IMR-90 (cell line): ENCODE measurements around the gene RHOH. TPM values are rescaled to one million over a fixed set of nuclear protein-coding genes. Genes with fewer than 3 reads are reported as not detected.

Experiments
- ATAC-seq: fragments of 200-7000 bp; cut with Tn5 transposase; 2 replicates; pipeline ENCODE4 v1.9.1; 2020; ENCODE audit warnings: low read depth, mild to moderate bottlenecking, moderate library complexity
- BruUV-seq: library from RNA; stranded (reverse); fragments of 400-500 nt; replicated peaks from 2 replicates; lab custom pipeline; 2021; lab: Mats Ljungman, UMichigan
- CTCF ChIA-PET: fragments of 300-600 bp; formaldehyde crosslinking; extraction: SDS; loops from one replicate; lab custom pipeline; 2021; ENCODE audit warnings: antibody characterized with exemption; lab: Yijun Ruan, JAX
- POLR2A ChIA-PET: fragments of 300-600 bp; sonication (Branson Sonifier 250); formaldehyde crosslinking; loops from one replicate; lab custom pipeline; 2022; ENCODE audit warnings: antibody characterized with exemption; ENCODE audit not compliant: unreplicated experiment; lab: Charles Lee
- DNase-seq: peaks from one replicate; pipeline ENCODE4 v3.0.0; 2013
- H2AFZ ChIP-seq: replicated peaks from 2 replicates; pipeline ENCODE3; 2013; ENCODE audit warnings: low read length, mild to moderate bottlenecking; ENCODE audit not compliant: poor library complexity
- H2AK5ac ChIP-seq: 2 replicates; pipeline ENCODE4 v1.6.1; 2013; ENCODE audit warnings: low read depth, low read length, inconsistent platforms
- H2AK9ac ChIP-seq: replicated peaks from 2 replicates; pipeline ENCODE3; 2013; ENCODE audit warnings: mild to moderate bottlenecking, low read depth, low read length, moderate library complexity; ENCODE audit not compliant: poor library complexity
- H2BK120ac ChIP-seq: 2 replicates; pipeline ENCODE4 v1.6.1; 2013; ENCODE audit warnings: low read depth, low read length, inconsistent platforms
- H2BK15ac ChIP-seq: 3 replicates; pipeline ENCODE4 v1.6.1; 2013; ENCODE audit warnings: low read depth, low read length, inconsistent platforms
- H2BK20ac ChIP-seq: 2 replicates; pipeline ENCODE4 v1.6.1; 2013; ENCODE audit warnings: low read depth, mild to moderate bottlenecking, inconsistent platforms, low read length, moderate library complexity
- H2BK5ac ChIP-seq: 2 replicates; pipeline ENCODE4 v1.6.1; 2013; ENCODE audit warnings: mild to moderate bottlenecking, low read depth, low read length, inconsistent platforms; ENCODE audit not compliant: poor library complexity, severe bottlenecking
- H3K14ac ChIP-seq: replicated peaks from 2 replicates; pipeline ENCODE4 v1.6.1; 2013; ENCODE audit warnings: low read depth, low read length, inconsistent platforms
- H3K18ac ChIP-seq: 2 replicates; pipeline ENCODE4 v1.6.1; 2013; ENCODE audit warnings: low read depth, low read length, control low read depth
- H3K23ac ChIP-seq: 2 replicates; pipeline ENCODE4 v1.6.1; 2013; ENCODE audit warnings: low read depth, low read length, inconsistent platforms
- H3K27ac ChIP-seq: 2 replicates; pipeline ENCODE4 v1.5.1; 2013; ENCODE audit warnings: mild to moderate bottlenecking, control low read depth, low read length; ENCODE audit not compliant: insufficient read depth
- H3K27me3 ChIP-seq: 2 replicates; pipeline ENCODE4 v1.6.1; 2013; ENCODE audit warnings: low read length; ENCODE audit not compliant: control insufficient read depth, insufficient read depth
- H3K36me3 ChIP-seq: 2 replicates; pipeline ENCODE4 v1.6.1; 2013; ENCODE audit warnings: low read length, mixed read lengths; ENCODE audit not compliant: control insufficient read depth, insufficient read depth
- H3K4ac ChIP-seq: 2 replicates; pipeline ENCODE4 v1.6.1; 2013; ENCODE audit warnings: low read depth, low read length, inconsistent platforms
- H3K4me1 ChIP-seq: 2 replicates; pipeline ENCODE4 v1.6.1; 2013; ENCODE audit warnings: low read length, mixed read lengths; ENCODE audit not compliant: control insufficient read depth, insufficient read depth
- H3K4me2 ChIP-seq: 2 replicates; pipeline ENCODE4 v1.6.1; 2013; ENCODE audit warnings: low read depth, mild to moderate bottlenecking, control low read depth, low read length, moderate library complexity
- H3K4me3 ChIP-seq: 2 replicates; pipeline ENCODE4 v1.5.1; 2013; ENCODE audit warnings: low read depth, mild to moderate bottlenecking, control low read depth, low read length, moderate library complexity; ENCODE audit not compliant: insufficient read depth
- H3K56ac ChIP-seq: 2 replicates; pipeline ENCODE4 v1.6.1; 2013; ENCODE audit warnings: low read length, inconsistent platforms; ENCODE audit not compliant: insufficient read depth; ENCODE audit errors: extremely low read depth
- H3K79me1 ChIP-seq, 2 experiments: 2 replicates each; pipeline ENCODE4 v1.6.1; 2013; ENCODE audit warnings: low read length in 2 of 2, inconsistent platforms in 1 of 2, low read depth in 1 of 2
- H3K9ac ChIP-seq: 2 replicates; pipeline ENCODE4 v1.6.1; 2013; ENCODE audit warnings: low read depth, low read length, control low read depth
- H3K9me1 ChIP-seq: 2 replicates; pipeline ENCODE4 v1.6.1; 2013; ENCODE audit warnings: low read length, inconsistent platforms; ENCODE audit not compliant: insufficient read depth
- H3K9me3 ChIP-seq: 2 replicates; pipeline ENCODE4 v1.6.1; 2013; ENCODE audit warnings: low read length; ENCODE audit not compliant: control insufficient read depth, insufficient read depth
- H4K20me1 ChIP-seq: 2 replicates; pipeline ENCODE4 v1.6.1; 2013; ENCODE audit warnings: low read length, inconsistent platforms; ENCODE audit not compliant: insufficient read depth
- H4K5ac ChIP-seq: 2 replicates; pipeline ENCODE4 v1.6.1; 2013; ENCODE audit warnings: mild to moderate bottlenecking, low read depth, low read length, control low read depth
- H4K8ac ChIP-seq, 2 experiments: 2 replicates each; pipeline ENCODE4 v1.6.1; 2013; ENCODE audit warnings: low read depth in 2 of 2, low read length in 2 of 2, control low read depth in 1 of 2, inconsistent platforms in 1 of 2
- H4K91ac ChIP-seq: 2 replicates; pipeline ENCODE4 v1.6.1; 2013; ENCODE audit warnings: low read depth, low read length, inconsistent platforms; ENCODE audit not compliant: insufficient read depth
- FOS ChIP-seq: fragments of 150-350 bp; IDR thresholded peaks from 2 replicates; pipeline ENCODE4 v1.6.1; 2016; ENCODE audit warnings: low read depth, low read length
- MAFK ChIP-seq: IDR thresholded peaks from 2 replicates; pipeline ENCODE4 v1.6.1; 2012; ENCODE audit warnings: low read depth, low read length, improper control_type of control experiment
- MAZ ChIP-seq: IDR thresholded peaks from 2 replicates; pipeline ENCODE4 v1.6.1; 2012; ENCODE audit warnings: low read depth, mild to moderate bottlenecking, low read length, improper control_type of control experiment, moderate library complexity, borderline replicate concordance
- MXI1 ChIP-seq: IDR thresholded peaks from 2 replicates; pipeline ENCODE4 v1.6.1; 2012; ENCODE audit warnings: low read depth, mild to moderate bottlenecking, low read length, moderate library complexity, borderline replicate concordance
- RCOR1 ChIP-seq: IDR thresholded peaks from 2 replicates; pipeline ENCODE4 v1.6.1; 2012; ENCODE audit warnings: mild to moderate bottlenecking, low read length, improper control_type of control experiment; ENCODE audit not compliant: insufficient replicate concordance
- WGBS, 2 experiments: methylation state at CpG; one replicate each; pipeline versions ENCODE4 v1.1.5 to v1.1.7; 2013; ENCODE audit warnings: missing lambda C conversion rate in 2 of 2; ENCODE audit not compliant: insufficient read length in 1 of 2; ENCODE audit errors: extremely low coverage in 2 of 2; 5-methylcytosine and 5-hydroxymethylcytosine counted together
- dilution Hi-C: fragments of 300-500 bp; cut with HindIII; formaldehyde crosslinking; loops from one replicate; pipeline ENCODE4 v1.14.3; 2018; ENCODE audit warnings: low sequenced_read_pairs; ENCODE audit not compliant: unreplicated experiment
- in situ Hi-C: fragments of 300-500 bp; cut with MboI; formaldehyde crosslinking; loops from 3 replicates; pipeline ENCODE4 v1.14.3; 2019; ENCODE audit warnings: low sequenced_read_pairs, inconsistent platforms, mixed read lengths
- intact Hi-C: fragments of 100-400 bp; cut with micrococcal nuclease; formaldehyde crosslinking; loops from 2 replicates; pipeline ENCODE4 v1.10.0; 2022
- polyA plus RNA-seq, 3 experiments: library from polyadenylated mRNA; depleted of rRNA; stranded (reverse); fragments of >200 nt; gene quantifications; 2 replicates each; pipeline ENCODE4 v1.2.3, GENCODE V29; 2012; ENCODE audit warnings: low replicate concordance in 1 of 3
- total RNA-seq: library from RNA; depleted of rRNA; stranded (reverse); fragments of >200 nt; gene quantifications from 2 replicates; pipeline ENCODE4 v1.2.3, GENCODE V29; 2012

RHOH gene
- total and polyA plus RNA-seq, 2 of the 4 experiments (the other 2 are of a cell fraction) = not detected

- Histone ChIP-seq H3K9me1 (no peaks in the 10 kb centered on the region), H2AK9ac (no peak overlapping the region), H3K18ac (no peak overlapping the region), H3K56ac (no peak overlapping the region), H2BK120ac (no peak overlapping the region), H3K27ac (no peak overlapping the region), H2BK15ac (no peak overlapping the region), H4K8ac (no peak overlapping the region), H2AFZ (no peak overlapping the region), H3K4me3 (no peak overlapping the region), H2BK20ac (no peak overlapping the region), H3K4me1 (no peaks in the 10 kb centered on the region), H4K5ac (no peak overlapping the region), H3K4me2 (no peak overlapping the region), H3K23ac (no peak overlapping the region), H4K20me1 (no peaks in the 10 kb centered on the region), H4K91ac (no peak overlapping the region), H3K79me1 (no peaks in the 10 kb centered on the region), H3K4ac (no peak overlapping the region), H3K9ac (no peak overlapping the region), H3K9me3 (no peaks in the 10 kb centered on the region), H2BK5ac (no peak overlapping the region), H3K14ac (no peak overlapping the region), H2AK5ac (no peak overlapping the region), H3K36me3 (no peaks in the 10 kb centered on the region), H3K27me3 (peaks cover 26% of the 10 kb centered on the region)
- 20% methylated on average over 1 of the region's 2 CpGs; no CpG with 5 or more reads in 1 of the 2 experiments for WGBS, 2 experiments
- no peak for TF ChIP-seq RCOR1
- no peak for TF ChIP-seq MAFK
- TF ChIP-seq FOS = no peak
- no peak for TF ChIP-seq MXI1
- TF ChIP-seq MAZ = no peak
- intact Hi-C loops = no loop called here
- ChIA-PET POLR2A (no interaction called here), CTCF (no interaction called here)
- DNase-seq = no peak
- no peak for ATAC-seq
- dilution Hi-C loops = no loop called here
- BruUV-seq = no TSS peak
- in situ Hi-C loops = no loop called here
Observed at GRCh38 chr4:40244606-40245005, 47.8 kb downstream of the RHOH start.
